Hematopoietic multipotent progenitor cell (in vitro differentiated cells): ENCODE data around the gene OPTC. TPM values are rescaled to one million over a fixed set of nuclear protein-coding genes. Genes with fewer than 3 reads are reported as not detected.

Experiments used
- DNase-seq, 3 donors: peaks; one replicate each; pipeline ENCODE4 v3.0.0-alpha.2; 2011 to 2015; ENCODE audit warnings: low read depth in 2 of 3, low spot score in 2 of 3
- total RNA-seq: library from RNA; depleted of rRNA; stranded (reverse); fragments of >200 nt; gene quantifications from one replicate; pipeline ENCODE4 v1.2.3, GENCODE V29; 2012

Gene OPTC
- total RNA-seq, 1 donor: not detected

DNA sequence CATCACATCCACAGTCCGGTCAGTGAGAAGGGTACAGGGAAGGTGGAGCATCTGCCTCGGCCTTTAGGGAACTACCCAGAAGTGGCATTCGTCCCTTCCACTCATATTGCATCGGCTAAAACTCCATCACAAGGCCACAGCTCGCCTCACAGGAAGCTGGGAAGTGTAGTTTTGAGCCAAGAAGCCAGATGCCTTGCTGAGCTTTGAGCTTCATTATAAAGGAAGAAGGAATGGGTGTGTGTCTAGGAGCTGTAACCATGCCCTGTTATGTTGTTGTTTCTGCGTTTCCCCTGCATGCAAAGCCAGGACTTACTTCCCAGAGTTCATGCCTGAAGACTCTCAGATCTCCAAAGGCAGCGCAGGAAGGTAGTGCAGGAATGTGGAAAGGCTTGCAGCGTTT is 61.1 kb downstream of the OPTC start:
- DNase-seq: no peak

DNA sequence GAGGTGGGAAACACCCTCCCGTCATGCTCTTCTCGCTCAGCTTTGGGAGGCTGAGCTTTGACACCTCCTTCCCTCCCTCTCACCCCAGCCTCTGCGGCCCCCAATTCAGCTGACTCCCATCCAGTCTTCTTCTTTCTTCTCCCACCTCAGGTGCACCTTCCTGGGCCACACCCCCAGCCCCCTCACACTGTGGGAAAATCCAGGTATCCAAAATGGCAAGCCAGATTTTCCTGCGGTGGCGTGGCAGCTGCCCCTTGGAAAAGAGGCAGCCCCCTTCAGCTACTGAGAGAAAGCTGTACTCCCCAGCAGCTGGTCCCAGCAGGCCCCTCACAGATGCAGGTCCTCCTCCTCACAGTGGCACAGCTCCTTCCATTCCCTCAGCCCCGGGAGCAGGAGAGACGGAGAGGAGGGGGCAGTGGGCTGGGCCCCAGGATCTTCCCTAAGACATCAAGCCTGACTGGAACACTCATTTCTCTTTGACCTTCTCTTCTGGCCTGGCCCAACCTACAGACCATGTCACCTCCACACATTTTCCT is 61.6 kb downstream of the OPTC start:
- DNase-seq: no peak

DNA sequence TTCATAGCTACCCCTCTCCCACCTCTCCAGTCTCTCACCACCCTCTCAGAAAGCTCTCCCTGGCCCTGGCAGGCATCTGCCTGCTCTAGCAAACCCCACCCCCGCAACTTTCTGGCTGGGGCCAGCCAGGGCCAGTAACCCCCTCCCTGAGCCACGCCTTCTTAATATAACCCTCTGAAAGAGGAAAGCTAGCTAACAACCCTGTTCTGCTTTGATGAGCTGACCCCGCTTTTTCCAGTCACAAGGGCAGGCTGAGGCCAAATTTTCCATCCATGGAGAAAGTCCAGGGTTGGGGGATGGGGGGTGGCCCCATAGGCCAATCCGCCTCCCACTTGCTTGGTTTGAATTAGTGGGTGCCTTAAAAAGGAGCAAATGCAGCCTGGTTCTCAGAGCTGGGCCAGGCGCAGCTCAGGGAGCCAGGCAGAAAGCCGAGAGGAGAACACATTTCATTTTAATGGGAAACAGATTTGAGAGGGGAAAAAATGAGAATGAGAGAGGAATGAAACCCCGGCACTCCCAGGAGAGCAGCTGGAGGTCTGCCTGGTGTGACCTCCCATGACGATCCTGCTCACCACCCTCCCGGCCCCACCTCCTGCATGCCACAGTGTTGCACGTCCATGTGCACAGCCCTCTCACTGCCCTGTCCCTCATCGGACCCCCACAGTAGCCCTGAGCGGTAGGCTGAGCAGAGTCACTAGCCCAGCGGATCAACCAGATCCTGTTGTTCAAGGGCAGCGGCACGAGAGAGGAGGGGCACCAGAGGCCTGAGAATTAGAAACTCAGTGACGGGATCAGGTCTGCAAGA is 62.3 kb downstream of the OPTC start:
- DNase-seq: no peak

DNA sequence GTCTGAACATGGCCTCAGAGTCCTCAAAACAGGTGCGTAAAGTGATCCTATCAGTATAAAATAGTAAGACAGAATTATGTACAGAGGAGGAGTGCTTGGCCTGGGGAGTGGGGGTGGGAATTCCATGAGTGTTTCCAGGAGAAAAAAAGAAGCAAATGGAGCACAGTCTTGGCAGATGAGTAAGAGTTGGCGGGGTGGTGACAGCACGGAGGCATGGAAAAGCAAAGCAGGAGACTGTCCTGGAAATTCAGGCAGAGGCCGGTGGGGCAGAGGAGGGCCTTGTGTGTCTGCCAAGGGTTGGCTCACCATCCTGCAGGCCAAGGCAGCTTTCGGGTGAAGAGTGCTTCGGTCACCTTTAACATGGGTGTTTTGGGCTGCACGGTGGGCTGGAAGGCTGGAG is 63.4 kb downstream of the OPTC start:
- no peak for DNase-seq

DNA sequence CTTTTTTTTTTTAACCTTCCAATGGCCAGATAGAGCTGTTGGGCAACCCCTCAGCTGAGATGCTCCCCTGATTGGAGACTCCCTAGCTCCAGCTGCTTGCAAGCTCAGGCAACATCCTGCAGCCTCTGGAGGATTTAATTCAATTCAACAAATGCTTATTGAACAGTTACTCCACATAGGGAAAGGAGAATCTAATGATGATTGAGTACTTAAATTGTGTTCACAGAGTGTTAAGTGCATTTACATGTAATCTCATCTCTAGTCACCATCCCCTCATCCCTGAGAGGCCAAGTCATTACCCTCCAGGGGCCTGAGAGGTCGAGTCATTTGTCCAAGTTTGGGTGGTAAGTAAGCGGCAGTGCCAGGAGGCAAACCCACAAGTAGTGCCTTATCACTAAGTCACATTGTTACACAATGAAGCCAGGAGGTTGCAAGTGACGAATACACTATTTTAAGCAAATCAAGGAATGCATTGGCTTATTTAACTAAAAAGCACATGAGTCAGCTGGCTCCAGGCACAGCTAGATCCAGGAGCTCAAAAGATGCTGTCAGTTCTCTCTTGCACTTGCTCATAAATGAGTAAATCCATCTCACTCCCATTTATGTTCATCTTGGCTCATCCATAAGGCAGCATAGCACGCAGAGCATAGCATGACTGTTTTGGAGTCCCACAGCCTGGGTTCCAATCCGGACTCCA is 64.3 kb downstream of the OPTC start:
- no peak for DNase-seq

Other genes with a start within 250 kb of the OPTC start
- 470 TPM for gene BTG2, start 188.6 kb upstream of the OPTC start, total RNA-seq
- 1.9 TPM for gene FMOD, start 143.0 kb upstream of the OPTC start, total RNA-seq
- gene PRELP, start 18.3 kb upstream of the OPTC start, total RNA-seq: under 0.01 TPM
- gene ATP2B4, start 132.7 kb downstream of the OPTC start, total RNA-seq: 102 TPM